Astrocyte (in vitro differentiated cells and primary cell): ENCODE measurements around the gene MTCP1. TPM values are rescaled to one million over a fixed set of nuclear protein-coding genes. Genes with fewer than 3 reads are reported as not detected.
A peak's percentile ranks its signal among the peaks of the same experiment; 100 is the strongest.

Source experiments
- DNase-seq: peaks from one replicate; pipeline ENCODE4 v3.0.0-alpha.2; 2010; ENCODE audit warnings: low read depth
- FAIRE-seq: peaks from 2 replicates; lab custom pipeline; 2011; peaks lifted over from hg19 to GRCh38; lab: Jason Lieb, UNC
- H2AFZ ChIP-seq: 2 replicates; pipeline ENCODE4 v1.6.0; 2012; ENCODE audit warnings: low read depth, low read length, inconsistent platforms
- H3K27ac ChIP-seq: 2 replicates; pipeline ENCODE4 v1.5.1; 2011; ENCODE audit warnings: low read depth, low read length, inconsistent platforms
- H3K27me3 ChIP-seq: 2 replicates; pipeline ENCODE4 v1.6.0; 2011; ENCODE audit warnings: low read length, inconsistent platforms; ENCODE audit not compliant: insufficient read depth
- H3K36me3 ChIP-seq: 2 replicates; pipeline ENCODE4 v1.5.1; 2011; ENCODE audit warnings: low read length, inconsistent platforms; ENCODE audit not compliant: insufficient read depth
- H3K4me1 ChIP-seq: 2 replicates; pipeline ENCODE4 v1.5.1; 2011; ENCODE audit warnings: low read length, inconsistent platforms; ENCODE audit not compliant: insufficient read depth
- H3K4me2 ChIP-seq: 2 replicates; pipeline ENCODE4 v1.6.0; 2012; ENCODE audit warnings: low read length, inconsistent platforms
- H3K4me3 ChIP-seq: 2 replicates; pipeline ENCODE4 v1.5.1; 2011; ENCODE audit warnings: low read depth, mild to moderate bottlenecking, low read length, inconsistent platforms; ENCODE audit not compliant: insufficient read depth
- H3K79me2 ChIP-seq: 2 replicates; pipeline ENCODE4 v1.6.0; 2012; ENCODE audit warnings: mild to moderate bottlenecking, low read length, inconsistent platforms; ENCODE audit not compliant: insufficient read depth
- H3K9ac ChIP-seq: 2 replicates; pipeline ENCODE4 v1.6.0; 2012; ENCODE audit warnings: mild to moderate bottlenecking, low read length, inconsistent platforms
- H3K9me3 ChIP-seq: 2 replicates; pipeline ENCODE4 v1.5.1; 2012; ENCODE audit warnings: low read depth, mild to moderate bottlenecking, low read length, inconsistent platforms; ENCODE audit not compliant: insufficient read depth
- H4K20me1 ChIP-seq: 2 replicates; pipeline ENCODE4 v1.6.0; 2012; ENCODE audit warnings: low read length, inconsistent platforms; ENCODE audit not compliant: insufficient read depth
- H3K27ac Mint-ChIP-seq: one replicate; pipeline ENCODE4 v1.8.0; 2021; ENCODE audit warnings: mild to moderate bottlenecking, mixed read lengths; ENCODE audit not compliant: unreplicated experiment
- H3K27me3 Mint-ChIP-seq: one replicate; pipeline ENCODE4 v1.8.0; 2021; ENCODE audit warnings: low read depth, mixed read lengths; ENCODE audit not compliant: unreplicated experiment
- H3K36me3 Mint-ChIP-seq: one replicate; pipeline ENCODE4 v1.8.0; 2021; ENCODE audit warnings: low read depth, mixed read lengths; ENCODE audit not compliant: unreplicated experiment
- H3K4me1 Mint-ChIP-seq: one replicate; pipeline ENCODE4 v1.8.0; 2021; ENCODE audit warnings: low read depth, mixed read lengths; ENCODE audit not compliant: unreplicated experiment
- H3K4me3 Mint-ChIP-seq: one replicate; pipeline ENCODE4 v1.8.0; 2021; ENCODE audit warnings: mild to moderate bottlenecking, moderate library complexity, mixed read lengths; ENCODE audit not compliant: unreplicated experiment
- H3K9me3 Mint-ChIP-seq: one replicate; pipeline ENCODE4 v1.8.0; 2021; ENCODE audit warnings: mild to moderate bottlenecking, mixed read lengths; ENCODE audit not compliant: unreplicated experiment
- CTCF ChIP-seq: IDR thresholded peaks from 2 replicates; pipeline ENCODE4 v1.5.1; 2011; ENCODE audit warnings: low read depth, mild to moderate bottlenecking, inconsistent platforms, low read length, moderate library complexity; ENCODE audit not compliant: insufficient read depth
- EZH2 ChIP-seq: IDR thresholded peaks from 2 replicates; pipeline ENCODE4 v1.6.1; 2012; ENCODE audit warnings: mild to moderate bottlenecking, low read length, inconsistent platforms; ENCODE audit not compliant: insufficient read depth
- total RNA-seq: library from RNA; stranded (reverse); gene quantifications from 2 replicates; pipeline ENCODE4 v1.2.1, GENCODE V29; 2021

Gene MTCP1
- total RNA-seq, 1 donor from 2014 or later, result 8.9 TPM

DNA sequence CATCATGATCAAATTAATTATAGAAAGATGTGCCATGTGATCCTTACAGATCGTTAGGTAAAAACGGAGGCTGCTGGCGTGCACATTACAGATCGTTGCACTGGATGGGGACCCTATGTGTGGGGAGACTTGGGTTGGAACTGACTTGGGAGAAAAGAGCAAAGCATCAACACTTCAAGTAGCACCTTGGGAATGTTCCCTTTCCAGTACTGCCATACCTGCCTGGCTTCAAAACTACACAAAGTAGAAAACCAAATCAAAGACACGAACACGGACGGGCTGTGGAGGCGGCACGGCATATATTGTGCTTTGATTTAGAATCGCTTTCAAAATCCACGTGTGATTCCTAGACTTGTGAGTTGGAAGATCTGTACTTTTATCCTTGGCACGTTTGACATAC is 898 bp downstream of the MTCP1 start:
- H4K20me1 ChIP-seq, result no peaks in the 10 kb centered on the region
- peak overlapping the region; percentile 90 for H3K9ac ChIP-seq
- Mint-ChIP-seq H3K4me3 (peak overlapping the region; percentile 90), H3K27ac (no peak overlapping the region), H3K4me1 (peaks cover 13% of the 10 kb centered on the region), H3K9me3 (no peaks in the 10 kb centered on the region), H3K36me3 (no peaks in the 10 kb centered on the region), H3K27me3 (no peaks in the 10 kb centered on the region)
- no peak for FAIRE-seq
- TF ChIP-seq EZH2, result no peak
- H3K9me3 ChIP-seq, result no peaks in the 10 kb centered on the region
- no peaks in the 10 kb centered on the region for H3K36me3 ChIP-seq
- H3K4me1 ChIP-seq, result peaks cover 19% of the 10 kb centered on the region
- H3K27ac ChIP-seq, result peak overlapping the region; percentile 78
- H3K4me2 ChIP-seq, result peak overlapping the region; percentile 90
- H3K4me3 ChIP-seq, result peak overlapping the region; percentile 74
- peak overlapping the region; percentile 60 for H2AFZ ChIP-seq
- DNase-seq, result no peak
- H3K27me3 ChIP-seq, result no peaks in the 10 kb centered on the region
- peaks cover 61% of the 10 kb centered on the region for H3K79me2 ChIP-seq

DNA sequence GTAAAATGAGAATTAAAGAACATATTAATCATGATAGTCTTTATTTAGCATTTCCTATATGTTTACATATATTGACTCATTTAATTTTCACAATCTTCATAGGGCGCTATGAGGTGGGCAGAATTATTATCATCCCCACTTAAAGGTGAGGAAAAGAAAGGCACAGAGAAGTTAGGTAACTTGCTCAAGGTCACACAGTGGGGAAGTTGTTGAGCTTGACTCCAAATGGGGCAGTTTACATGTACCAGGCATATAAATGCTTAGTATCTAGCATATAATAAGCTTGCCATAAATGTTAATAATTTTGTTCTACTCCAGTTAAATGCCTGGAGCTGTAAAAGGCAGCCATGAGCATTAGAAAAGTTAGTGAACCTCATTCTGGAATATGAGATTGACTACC is 1.5 kb downstream of the MTCP1 start:
- H4K20me1 ChIP-seq, result no peaks in the 10 kb centered on the region
- Mint-ChIP-seq H3K27me3 (no peaks in the 10 kb centered on the region), H3K27ac (no peak overlapping the region), H3K36me3 (no peaks in the 10 kb centered on the region), H3K9me3 (no peaks in the 10 kb centered on the region), H3K4me1 (peaks cover 17% of the 10 kb centered on the region), H3K4me3 (peak overlapping the region; percentile 90)
- DNase-seq (no peak), FAIRE-seq (no peak)
- H3K36me3 ChIP-seq, result no peaks in the 10 kb centered on the region
- H3K27ac ChIP-seq, result no peak overlapping the region
- peaks cover 20% of the 10 kb centered on the region for H3K4me1 ChIP-seq
- no peaks in the 10 kb centered on the region for H3K9me3 ChIP-seq
- no peaks in the 10 kb centered on the region for H3K27me3 ChIP-seq
- peak overlapping the region; percentile 90 for H3K4me2 ChIP-seq
- H3K79me2 ChIP-seq, result peaks cover 61% of the 10 kb centered on the region
- peak overlapping the region; percentile 90 for H3K9ac ChIP-seq
- H2AFZ ChIP-seq, result no peak overlapping the region
- peak overlapping the region; percentile 74 for H3K4me3 ChIP-seq
- TF ChIP-seq CTCF (no peak), EZH2 (no peak)

DNA sequence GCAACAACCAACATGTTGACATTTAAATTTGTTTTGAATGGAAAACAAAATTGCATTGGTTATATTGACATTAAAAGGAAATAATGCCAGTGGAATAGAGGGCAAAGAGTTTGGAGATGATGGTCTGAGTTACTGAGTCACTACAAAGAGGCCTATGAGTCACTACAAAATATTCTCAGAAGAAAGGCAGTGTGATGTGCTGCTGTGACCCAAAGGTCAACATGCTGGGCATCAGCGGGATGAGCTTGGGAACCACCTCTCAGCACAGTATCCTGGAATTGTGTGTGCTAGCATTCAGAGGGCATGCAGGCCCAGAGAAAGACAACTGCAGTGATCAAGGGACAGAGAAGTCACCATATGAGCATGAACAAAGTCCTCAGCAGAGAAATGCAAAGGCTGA is 2.8 kb downstream of the MTCP1 start:
- peak overlapping the region; percentile 41 for H3K27ac ChIP-seq
- H3K27ac Mint-ChIP-seq, result no peak overlapping the region
- H3K4me3 Mint-ChIP-seq, result no peak overlapping the region
- no peaks in the 10 kb centered on the region for H3K27me3 ChIP-seq
- no peaks in the 10 kb centered on the region for H3K36me3 ChIP-seq
- no peaks in the 10 kb centered on the region for H3K9me3 ChIP-seq
- no peaks in the 10 kb centered on the region for H4K20me1 ChIP-seq
- H2AFZ ChIP-seq, result no peak overlapping the region
- peak overlapping the region; percentile 47 for H3K4me2 ChIP-seq
- no peak overlapping the region for H3K9ac ChIP-seq
- H3K36me3 Mint-ChIP-seq, result no peaks in the 10 kb centered on the region
- FAIRE-seq (no peak), DNase-seq (peak; percentile 57)
- peaks cover 56% of the 10 kb centered on the region for H3K79me2 ChIP-seq
- H3K9me3 Mint-ChIP-seq, result no peaks in the 10 kb centered on the region
- no peaks in the 10 kb centered on the region for H3K27me3 Mint-ChIP-seq
- peaks cover 20% of the 10 kb centered on the region for H3K4me1 ChIP-seq
- no peak overlapping the region for H3K4me3 ChIP-seq
- H3K4me1 Mint-ChIP-seq, result peaks cover 17% of the 10 kb centered on the region
- TF ChIP-seq CTCF (no peak), EZH2 (no peak)
